Breast epithelium (tissue), 4 donors: Measurements from ENCODE around the gene APPL2. TPM values are rescaled to one million over a fixed set of nuclear protein-coding genes. Genes with fewer than 3 reads are reported as not detected.
"Not testable (repeated sequence)": the region's sequence is repeated elsewhere in the genome, so short reads cannot be mapped to it uniquely, and the experiment has no call there.

ENCODE experiments used
- DNase-seq, 2 donors: peaks; one replicate each; pipeline ENCODE4 v3.0.0-alpha.2; 2019; ENCODE audit warnings: low spot score in 2 of 2
- H3K27ac ChIP-seq, 2 donors: fragments of 200-600 bp; sonication (generic) in 1 of 2; one replicate each; pipeline ENCODE4 v1.5.1; 2016 to 2019; ENCODE audit warnings: mild to moderate bottlenecking in 1 of 2
- H3K27me3 ChIP-seq, 2 donors: fragments of 200-600 bp; sonication (generic) in 1 of 2; one replicate each; pipeline versions ENCODE4 v1.5.1 to v1.6.0; 2017 to 2019; ENCODE audit warnings: control low read depth in 1 of 2, mild to moderate bottlenecking in 1 of 2
- H3K36me3 ChIP-seq: fragments of 200-600 bp; one replicate; pipeline ENCODE4 v1.5.1; 2019
- H3K4me1 ChIP-seq, 2 donors: fragments of 200-600 bp; sonication (generic); one replicate each; pipeline ENCODE4 v1.5.1; 2016 to 2019; ENCODE audit warnings: control low read depth in 1 of 2
- H3K4me3 ChIP-seq, 3 donors: fragments of 200-600 bp; sonication (generic); 1 replicate in 2 of 3; 2 replicates in 1 of 3; pipeline ENCODE4 v1.5.1; 2016 to 2019; ENCODE audit warnings: mild to moderate bottlenecking in 3 of 3, moderate library complexity in 2 of 3
- H3K9me3 ChIP-seq, 2 donors: fragments of 200-600 bp; sonication (generic) in 1 of 2; one replicate each; pipeline ENCODE4 v1.5.1; 2016 to 2019; ENCODE audit warnings: control low read depth in 1 of 2
- POLR2A ChIP-seq: fragments of 450-650 bp; IDR thresholded peaks from one replicate; pipeline ENCODE4 v1.6.1; 2016; ENCODE audit warnings: antibody characterized with exemption, mild to moderate bottlenecking, moderate library complexity
- POLR2AphosphoS5 ChIP-seq, 3 donors: sonication (generic); formaldehyde crosslinking; IDR thresholded peaks; one replicate each; pipeline ENCODE4 v1.6.1; 2017; ENCODE audit warnings: antibody characterized with exemption in 3 of 3
- intact Hi-C: fragments of 100-400 bp; cut with DNase I; formaldehyde crosslinking; loops from one replicate; pipeline ENCODE4 v1.15.1; 2023; ENCODE audit warnings: low total_unique reads
- total RNA-seq, 3 donors: library from RNA; depleted of rRNA; stranded (reverse); fragments of >200 nt; gene quantifications; one replicate each; pipeline ENCODE4 v1.1.0, GENCODE V29; 2016
- TF ChIP-seq, protein P1 (sequence below), 3 donors: fragments of 450-650 bp; IDR thresholded peaks; one replicate each; pipeline ENCODE4 v1.5.1; 2016 to 2017; ENCODE audit warnings: antibody characterized with exemption in 3 of 3, mild to moderate bottlenecking in 3 of 3, moderate library complexity in 3 of 3

APPL2 gene
- total RNA-seq, 3 donors from 2014 or later = 73.0 to 130 (median 89.1) TPM

DNA sequence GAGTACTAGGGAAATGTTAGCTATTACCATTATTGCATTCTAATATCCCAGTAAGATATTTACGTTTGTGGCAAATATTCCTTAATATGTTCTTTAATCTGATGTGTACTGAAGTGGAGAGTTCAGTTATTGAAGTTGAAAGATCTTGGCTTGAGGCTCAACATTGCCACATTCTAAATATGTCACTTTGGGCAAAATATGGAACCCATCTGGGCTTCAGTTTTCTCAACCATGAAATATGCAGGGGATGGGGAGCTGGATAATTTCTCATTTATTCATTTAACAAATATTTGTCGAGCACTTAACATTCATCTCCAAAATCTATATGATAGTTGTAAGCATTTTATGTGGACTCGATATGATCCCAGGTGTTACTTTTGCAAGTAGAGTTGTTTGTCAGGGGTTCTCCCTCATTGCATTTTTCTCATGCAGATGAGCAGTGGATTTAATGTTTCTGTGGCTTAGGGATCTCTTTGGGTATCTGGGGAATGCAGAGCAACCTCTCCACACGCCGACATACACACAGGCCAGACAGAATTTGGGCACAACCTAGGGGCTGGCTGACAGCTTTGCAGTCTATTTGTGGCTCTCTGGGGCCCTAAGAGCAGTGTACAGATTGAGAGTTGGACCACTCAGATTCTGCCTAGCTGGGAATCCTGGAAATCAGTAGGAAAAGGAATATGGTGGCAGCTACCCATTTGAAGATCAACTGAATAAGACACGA lies 26.6 kb upstream of the APPL2 start:
- TF ChIP-seq, protein P1, sequence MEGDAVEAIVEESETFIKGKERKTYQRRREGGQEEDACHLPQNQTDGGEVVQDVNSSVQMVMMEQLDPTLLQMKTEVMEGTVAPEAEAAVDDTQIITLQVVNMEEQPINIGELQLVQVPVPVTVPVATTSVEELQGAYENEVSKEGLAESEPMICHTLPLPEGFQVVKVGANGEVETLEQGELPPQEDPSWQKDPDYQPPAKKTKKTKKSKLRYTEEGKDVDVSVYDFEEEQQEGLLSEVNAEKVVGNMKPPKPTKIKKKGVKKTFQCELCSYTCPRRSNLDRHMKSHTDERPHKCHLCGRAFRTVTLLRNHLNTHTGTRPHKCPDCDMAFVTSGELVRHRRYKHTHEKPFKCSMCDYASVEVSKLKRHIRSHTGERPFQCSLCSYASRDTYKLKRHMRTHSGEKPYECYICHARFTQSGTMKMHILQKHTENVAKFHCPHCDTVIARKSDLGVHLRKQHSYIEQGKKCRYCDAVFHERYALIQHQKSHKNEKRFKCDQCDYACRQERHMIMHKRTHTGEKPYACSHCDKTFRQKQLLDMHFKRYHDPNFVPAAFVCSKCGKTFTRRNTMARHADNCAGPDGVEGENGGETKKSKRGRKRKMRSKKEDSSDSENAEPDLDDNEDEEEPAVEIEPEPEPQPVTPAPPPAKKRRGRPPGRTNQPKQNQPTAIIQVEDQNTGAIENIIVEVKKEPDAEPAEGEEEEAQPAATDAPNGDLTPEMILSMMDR (IDR thresholded peaks at IDR 0.05) = no peak
- no peak for TF ChIP-seq POLR2AphosphoS5 (IDR thresholded peaks at IDR 0.05)
- TF ChIP-seq POLR2A = no peak
- Histone ChIP-seq H3K4me3 (no peak overlapping the region), H3K4me1 (no peaks in the 10 kb centered on the region), H3K36me3 (no peaks in the 10 kb centered on the region), H3K9me3 (no peaks in the 10 kb centered on the region), H3K27me3 (no peaks in the 10 kb centered on the region), H3K27ac (no peak overlapping the region)
- intact Hi-C loops = no loop called here
- DNase-seq = no peak

- H3K4me3 ChIP-seq = no peak overlapping the region
- H3K9me3 ChIP-seq = no peaks in the 10 kb centered on the region
- H3K27me3 ChIP-seq = no peaks in the 10 kb centered on the region
- H3K27ac ChIP-seq = no peak overlapping the region
- H3K4me1 ChIP-seq = no peaks in the 10 kb centered on the region
- TF ChIP-seq POLR2A (no peak), POLR2AphosphoS5 (IDR thresholded peaks at IDR 0.05) (no peak)
- TF ChIP-seq, protein P1 (IDR thresholded peaks at IDR 0.05) = no peak
- DNase-seq = no peak
- intact Hi-C loops = no loop called here
- no peaks in the 10 kb centered on the region for H3K36me3 ChIP-seq
Measured at GRCh38 chr12:105261010-105261409, 25.0 kb upstream of the APPL2 start.

GRCh38 chr12:105259226-105259625 lies 23.3 kb upstream of the APPL2 start:
- Histone ChIP-seq H3K36me3 (no peaks in the 10 kb centered on the region), H3K27me3 (no peaks in the 10 kb centered on the region), H3K27ac (no peak overlapping the region), H3K9me3 (no peaks in the 10 kb centered on the region), H3K4me3 (no peak overlapping the region), H3K4me1 (no peaks in the 10 kb centered on the region)
- intact Hi-C loops = loop anchor here (10.0 kb wide), 1 partner anchor 1576 kb away; no protein-coding TSS in a partner anchor
- no peak for TF ChIP-seq POLR2AphosphoS5 (IDR thresholded peaks at IDR 0.05)
- no peak for TF ChIP-seq POLR2A
- TF ChIP-seq, protein P1 (IDR thresholded peaks at IDR 0.05) = no peak
- no peak for DNase-seq

DNA sequence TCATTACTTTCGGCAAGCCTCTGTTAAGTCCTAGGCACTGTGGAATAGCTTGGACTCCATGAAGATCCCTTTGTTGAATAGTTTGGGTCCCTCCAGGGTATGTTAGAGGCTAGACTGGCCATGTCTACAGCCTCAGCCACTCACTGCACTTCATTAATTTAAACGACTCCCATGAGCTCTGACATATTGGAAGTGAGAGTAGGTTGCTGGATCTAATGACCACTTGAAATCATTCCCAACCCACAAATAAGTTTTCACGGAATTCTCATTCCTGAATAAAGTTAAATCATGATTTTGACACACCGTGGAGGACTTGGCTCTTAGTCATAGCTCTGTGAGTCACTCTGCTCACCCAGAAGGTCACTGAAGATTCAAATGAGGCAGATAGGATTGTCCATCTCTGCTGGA lies 21.4 kb upstream of the APPL2 start:
- Histone ChIP-seq H3K27me3 (no peaks in the 10 kb centered on the region), H3K36me3 (no peaks in the 10 kb centered on the region), H3K4me1 (no peaks in the 10 kb centered on the region), H3K9me3 (no peaks in the 10 kb centered on the region), H3K4me3 (no peak overlapping the region), H3K27ac (peak overlapping the region in 1 of 2 donors; percentile 15)
- intact Hi-C loops = loop anchor here (10.0 kb wide), 1 partner anchor 1577 kb away; no protein-coding TSS in a partner anchor
- no peak for DNase-seq
- TF ChIP-seq POLR2A (no peak), POLR2AphosphoS5 (IDR thresholded peaks at IDR 0.05) (no peak)
- TF ChIP-seq, protein P1 (IDR thresholded peaks at IDR 0.05) = no peak

DNA sequence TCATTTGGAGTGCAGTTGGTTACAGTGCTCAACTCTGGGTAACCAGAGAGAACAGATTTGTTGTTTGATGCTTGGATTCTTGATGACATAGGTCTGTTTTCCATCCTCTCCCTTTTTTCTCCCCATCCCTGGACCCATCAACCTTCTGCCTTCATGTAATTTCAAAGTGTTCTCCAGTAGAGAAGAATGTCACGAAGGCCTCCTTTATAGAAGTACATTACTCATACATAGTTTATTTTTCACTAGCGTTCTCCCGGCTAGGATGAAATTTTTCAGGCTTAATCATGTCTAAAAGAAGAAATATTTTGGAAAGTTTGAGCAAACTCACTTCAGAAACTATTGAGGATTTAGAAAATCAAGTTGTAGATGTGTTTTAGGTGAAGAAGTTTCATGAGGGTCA lies 20.9 kb upstream of the APPL2 start:
- H3K4me3 ChIP-seq = no peak overlapping the region
- H3K27me3 ChIP-seq = no peaks in the 10 kb centered on the region
- H3K9me3 ChIP-seq = no peaks in the 10 kb centered on the region
- TF ChIP-seq, protein P1 (IDR thresholded peaks at IDR 0.05) = no peak
- no peak for TF ChIP-seq POLR2A
- TF ChIP-seq POLR2AphosphoS5 (IDR thresholded peaks at IDR 0.05) = no peak
- intact Hi-C loops = loop anchor here (10.0 kb wide), 1 partner anchor 1578 kb away; no protein-coding TSS in a partner anchor
- H3K4me1 ChIP-seq = no peaks in the 10 kb centered on the region
- peak overlapping the region in 1 of 2 donors; percentile 36 for H3K27ac ChIP-seq
- DNase-seq = no peak
- H3K36me3 ChIP-seq = no peaks in the 10 kb centered on the region

DNA sequence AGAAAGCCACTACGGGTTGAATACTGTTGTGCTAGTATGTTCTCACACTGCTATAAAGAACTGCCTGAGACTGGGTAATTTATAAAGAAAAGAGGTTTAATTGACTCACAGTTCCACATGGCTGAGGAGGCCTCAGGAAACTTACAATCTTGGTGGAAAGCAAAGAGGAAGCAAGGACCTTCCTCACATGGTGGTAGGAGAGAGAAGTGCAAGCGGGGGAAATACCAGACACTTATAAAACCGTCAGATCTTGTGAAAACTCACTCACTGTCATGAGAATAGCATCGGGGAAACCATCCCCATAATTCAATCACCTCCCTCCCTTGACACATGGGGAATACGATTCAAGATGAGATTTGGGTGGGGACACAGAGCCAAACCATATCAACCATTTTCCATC lies 20.5 kb upstream of the APPL2 start:
- H3K27me3 ChIP-seq, H3K9me3 ChIP-seq, DNase-seq, H3K36me3 ChIP-seq, H3K4me3 ChIP-seq, H3K4me1 ChIP-seq: not testable (repeated sequence)
- intact Hi-C loops = loop anchor here (10.0 kb wide), 1 partner anchor 1578 kb away; no protein-coding TSS in a partner anchor
- peak overlapping the region in 1 of 2 donors; percentile 36 for H3K27ac ChIP-seq
